Right atrium auricular region (tissue), 2 donors: ENCODE measurements around the gene KRTAP4-6. TPM values are rescaled to one million over a fixed set of nuclear protein-coding genes. Genes with fewer than 3 reads are reported as not detected.
"Not testable (repeated sequence)": the region's sequence is repeated elsewhere in the genome, so short reads cannot be mapped to it uniquely, and the experiment has no call there.

Experiments used
- DNase-seq: peaks from one replicate; pipeline ENCODE4 v3.0.0-alpha.2; 2019; ENCODE audit warnings: low spot score
- H3K27ac ChIP-seq, 2 donors: fragments of 200-600 bp; sonication (generic); 1 replicate in 1 of 2; 2 replicates in 1 of 2; pipeline ENCODE4 v1.5.1; 2016 to 2019
- H3K27me3 ChIP-seq, 2 donors: fragments of 200-600 bp; sonication (generic); one replicate each; pipeline versions ENCODE4 v1.5.1 to v1.6.0; 2017 to 2019
- H3K36me3 ChIP-seq: fragments of 200-600 bp; sonication (generic); one replicate; pipeline ENCODE4 v1.5.1; 2016
- H3K4me1 ChIP-seq, 2 donors: fragments of 200-600 bp; sonication (generic); one replicate each; pipeline versions ENCODE4 v1.5.1 to v1.6.0; 2017 to 2019
- H3K4me3 ChIP-seq, 2 donors: fragments of 200-600 bp; sonication (generic); 1 replicate in 1 of 2; 2 replicates in 1 of 2; pipeline ENCODE4 v1.5.1; 2017 to 2019; ENCODE audit warnings: mild to moderate bottlenecking in 1 of 2, moderate library complexity in 1 of 2
- H3K9me3 ChIP-seq, 2 donors: fragments of 200-600 bp; sonication (generic); one replicate each; pipeline ENCODE4 v1.5.1; 2019
- total RNA-seq, 2 donors: library from RNA; depleted of rRNA; stranded (reverse); fragments of >200 nt; gene quantifications; one replicate each; pipeline ENCODE4 v1.1.0, GENCODE V29; 2016
- TF ChIP-seq, protein P1 (sequence below), 2 donors: fragments of 200-600 bp; sonication (generic); IDR thresholded peaks; one replicate each; pipeline ENCODE4 v1.5.1; 2019; ENCODE audit warnings: antibody characterized with exemption in 2 of 2

The KRTAP4-6 gene
- total RNA-seq, 2 donors from 2014 or later = not detected

DNA sequence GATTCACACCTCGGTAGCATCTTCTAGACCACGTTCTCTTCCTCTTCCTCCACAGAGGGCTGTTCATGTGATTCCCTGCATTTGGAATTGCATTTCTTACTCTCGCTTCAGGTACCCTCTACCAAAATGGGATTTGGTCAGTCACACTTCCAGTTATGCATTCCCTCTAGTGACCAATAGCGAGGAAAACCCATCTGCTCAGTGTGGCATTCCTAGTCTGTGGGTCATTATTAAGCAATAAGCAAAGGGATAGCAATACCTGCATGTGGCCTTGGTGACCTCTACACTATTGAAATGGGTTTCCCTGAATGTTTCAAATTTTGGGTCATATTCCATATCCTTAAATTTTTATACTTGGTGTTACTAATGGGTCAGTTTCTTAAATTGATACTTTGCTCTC is 9.7 kb upstream of the KRTAP4-6 start:
- TF ChIP-seq, protein P1, sequence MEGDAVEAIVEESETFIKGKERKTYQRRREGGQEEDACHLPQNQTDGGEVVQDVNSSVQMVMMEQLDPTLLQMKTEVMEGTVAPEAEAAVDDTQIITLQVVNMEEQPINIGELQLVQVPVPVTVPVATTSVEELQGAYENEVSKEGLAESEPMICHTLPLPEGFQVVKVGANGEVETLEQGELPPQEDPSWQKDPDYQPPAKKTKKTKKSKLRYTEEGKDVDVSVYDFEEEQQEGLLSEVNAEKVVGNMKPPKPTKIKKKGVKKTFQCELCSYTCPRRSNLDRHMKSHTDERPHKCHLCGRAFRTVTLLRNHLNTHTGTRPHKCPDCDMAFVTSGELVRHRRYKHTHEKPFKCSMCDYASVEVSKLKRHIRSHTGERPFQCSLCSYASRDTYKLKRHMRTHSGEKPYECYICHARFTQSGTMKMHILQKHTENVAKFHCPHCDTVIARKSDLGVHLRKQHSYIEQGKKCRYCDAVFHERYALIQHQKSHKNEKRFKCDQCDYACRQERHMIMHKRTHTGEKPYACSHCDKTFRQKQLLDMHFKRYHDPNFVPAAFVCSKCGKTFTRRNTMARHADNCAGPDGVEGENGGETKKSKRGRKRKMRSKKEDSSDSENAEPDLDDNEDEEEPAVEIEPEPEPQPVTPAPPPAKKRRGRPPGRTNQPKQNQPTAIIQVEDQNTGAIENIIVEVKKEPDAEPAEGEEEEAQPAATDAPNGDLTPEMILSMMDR (IDR thresholded peaks at IDR 0.05) = no peak
- Histone ChIP-seq H3K27ac (no peak overlapping the region), H3K9me3 (no peaks in the 10 kb centered on the region), H3K27me3 (no peaks in the 10 kb centered on the region), H3K36me3 (no peaks in the 10 kb centered on the region), H3K4me1 (no peaks in the 10 kb centered on the region), H3K4me3 (no peak overlapping the region)
- no peak for DNase-seq

DNA sequence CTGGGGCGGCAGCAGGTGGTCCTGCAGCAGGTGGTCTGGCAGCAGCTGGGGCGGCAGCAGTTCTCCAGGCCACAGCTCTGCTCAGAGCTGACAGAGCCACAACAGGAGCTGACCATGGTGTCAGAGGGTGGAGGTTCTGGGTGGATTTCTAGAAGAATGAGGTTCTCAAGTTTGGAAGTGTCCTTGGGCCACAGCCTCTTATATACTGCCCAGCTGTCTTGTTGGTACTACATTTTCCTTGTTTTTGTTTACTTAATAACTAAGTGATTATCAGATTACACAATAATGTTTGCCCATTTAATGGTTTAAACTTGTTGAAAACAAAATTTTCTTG is 9.3 kb upstream of the KRTAP4-6 start, which contains the start of gene KRTAP4-5:
Gene KRTAP4-5 (minus strand): TSS at position 174 of the 334 bp plus-strand sequence. CDS start 58 bp downstream, at position 116.
- no peaks in the 10 kb centered on the region for H3K36me3 ChIP-seq
- no peak for DNase-seq
- no peaks in the 10 kb centered on the region for H3K4me1 ChIP-seq
- H3K9me3 ChIP-seq = no peaks in the 10 kb centered on the region
- TF ChIP-seq, protein P1 (IDR thresholded peaks at IDR 0.05) = no peak
- no peak within 1 kb of the TSS for H3K27ac ChIP-seq
- no peaks in the 10 kb centered on the region for H3K27me3 ChIP-seq
- H3K4me3 ChIP-seq = no peak within 1 kb of the TSS

- H3K9me3 ChIP-seq, H3K4me1 ChIP-seq, H3K36me3 ChIP-seq, H3K27me3 ChIP-seq, DNase-seq, H3K4me3 ChIP-seq, H3K27ac ChIP-seq: not testable (repeated sequence)
Observed at GRCh38 chr17:41148971-41149651, 8.8 kb upstream of the KRTAP4-6 start.

- Histone ChIP-seq H3K27me3 (no peaks in the 10 kb centered on the region), H3K27ac (no peak overlapping the region), H3K4me1 (no peaks in the 10 kb centered on the region), H3K36me3 (no peaks in the 10 kb centered on the region), H3K4me3 (no peak overlapping the region), H3K9me3 (peaks cover 0 to 13% of the 10 kb centered on the region in 2 donors)
- no peak for DNase-seq
- TF ChIP-seq, protein P1 (IDR thresholded peaks at IDR 0.05) = no peak
Observed at GRCh38 chr17:41147531-41148204, 7.3 kb upstream of the KRTAP4-6 start.

DNA sequence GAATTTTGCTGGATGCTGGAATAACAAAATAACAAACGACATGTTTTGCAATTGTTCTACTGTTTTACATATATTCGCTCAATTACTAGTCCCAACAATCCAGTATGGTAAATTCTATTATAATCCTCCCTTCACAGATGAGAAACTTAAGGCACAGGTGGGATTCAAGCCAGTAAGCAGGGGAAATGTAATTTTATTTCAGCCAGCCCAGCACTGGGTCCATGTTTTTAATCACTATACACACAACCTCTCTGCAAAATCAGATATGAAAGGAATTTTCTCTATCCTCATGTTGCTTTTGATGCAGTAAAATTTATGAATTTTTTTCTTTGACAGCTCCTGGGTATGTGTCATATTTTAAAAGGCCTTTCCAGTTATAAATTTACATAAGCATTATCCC is 4.9 kb upstream of the KRTAP4-6 start:
- TF ChIP-seq, protein P1 (IDR thresholded peaks at IDR 0.05) = no peak
- no peaks in the 10 kb centered on the region for H3K27me3 ChIP-seq
- no peak overlapping the region for H3K27ac ChIP-seq
- no peak for DNase-seq
- no peak overlapping the region for H3K4me3 ChIP-seq
- H3K4me1 ChIP-seq = no peaks in the 10 kb centered on the region
- no peaks in the 10 kb centered on the region for H3K36me3 ChIP-seq
- peaks cover 0 to 13% of the 10 kb centered on the region in 2 donors for H3K9me3 ChIP-seq

- no peak for DNase-seq
Observed at GRCh38 chr17:41144846-41145245, 4.5 kb upstream of the KRTAP4-6 start.

More at GRCh38 chr17:41144846-41145245, 4.5 kb upstream of the KRTAP4-6 start:
- no peaks in the 10 kb centered on the region for H3K4me1 ChIP-seq
- H3K9me3 ChIP-seq = peaks cover 0 to 13% of the 10 kb centered on the region in 2 donors
- H3K36me3 ChIP-seq = no peaks in the 10 kb centered on the region
- H3K4me3 ChIP-seq = no peak overlapping the region
- TF ChIP-seq, protein P1 (IDR thresholded peaks at IDR 0.05) = no peak
- H3K27me3 ChIP-seq = no peaks in the 10 kb centered on the region
- H3K27ac ChIP-seq = no peak overlapping the region
